GM23338 (cell line): ENCODE results near the gene CRX. TPM values are rescaled to one million over a fixed set of nuclear protein-coding genes. Genes with fewer than 3 reads are reported as not detected.

Experiments
- ATAC-seq: fragments of 200-7000 bp; cut with Tn5 transposase; 3 replicates; pipeline ENCODE4 v1.9.1; 2020
- DNase-seq: peaks from one replicate; pipeline ENCODE4 v3.0.0-alpha.2; 2015; ENCODE audit warnings: low spot score
- H2AFZ ChIP-seq: fragments of 200-600 bp; sonication (generic); 2 replicates; pipeline ENCODE4 v1.8.0; 2016; ENCODE audit warnings: antibody characterized with exemption, mild to moderate bottlenecking, moderate library complexity
- H3F3A ChIP-seq: fragments of 200-600 bp; sonication (generic); replicated peaks from 2 replicates; pipeline ENCODE4 v1.8.0; 2017; ENCODE audit warnings: antibody characterized with exemption, mixed run types, low read depth
- H3K27ac ChIP-seq: fragments of 200-600 bp; sonication (generic); 2 replicates; pipeline ENCODE4 v1.6.1; 2016; ENCODE audit warnings: low read depth
- H3K27me3 ChIP-seq: fragments of 200-600 bp; sonication (generic); 2 replicates; pipeline ENCODE4 v1.8.0; 2016; ENCODE audit warnings: mild to moderate bottlenecking, mixed run types, moderate library complexity; ENCODE audit not compliant: insufficient read depth
- H3K36me3 ChIP-seq: fragments of 200-600 bp; sonication (generic); 2 replicates; pipeline ENCODE4 v1.8.0; 2016; ENCODE audit warnings: mild to moderate bottlenecking; ENCODE audit not compliant: insufficient read depth
- H3K4me1 ChIP-seq: fragments of 200-600 bp; sonication (generic); 2 replicates; pipeline ENCODE4 v1.8.0; 2016; ENCODE audit warnings: mild to moderate bottlenecking, moderate library complexity; ENCODE audit not compliant: insufficient read depth
- H3K4me2 ChIP-seq: fragments of 200-600 bp; sonication (generic); 2 replicates; pipeline ENCODE4 v1.7.1; 2017; ENCODE audit warnings: mixed run types
- H3K4me3 ChIP-seq: fragments of 200-600 bp; sonication (generic); 2 replicates; pipeline ENCODE4 v1.6.1; 2016; ENCODE audit warnings: mixed run types
- H3K79me2 ChIP-seq: fragments of 200-600 bp; sonication (generic); replicated peaks from 2 replicates; pipeline ENCODE4 v1.8.0; 2017; ENCODE audit warnings: mild to moderate bottlenecking; ENCODE audit not compliant: insufficient read depth
- H3K9me2 ChIP-seq: fragments of 200-600 bp; sonication (generic); 2 replicates; pipeline ENCODE4 v1.8.0; 2017; ENCODE audit not compliant: insufficient read depth
- H4K20me1 ChIP-seq: fragments of 200-600 bp; sonication (generic); replicated peaks from 2 replicates; pipeline ENCODE4 v1.8.0; 2017; ENCODE audit warnings: mild to moderate bottlenecking; ENCODE audit not compliant: insufficient read depth
- H3K27ac Mint-ChIP-seq: 2 replicates; pipeline ENCODE4 v1.8.0; 2020; ENCODE audit warnings: inconsistent platforms, mild to moderate bottlenecking, moderate library complexity, mixed read lengths
- H3K27me3 Mint-ChIP-seq: 3 replicates; pipeline ENCODE4 v1.8.0; 2022; ENCODE audit warnings: low read depth, mild to moderate bottlenecking, moderate library complexity, mixed read lengths, inconsistent platforms; ENCODE audit not compliant: insufficient read depth, poor library complexity
- H3K36me3 Mint-ChIP-seq: 3 replicates; pipeline ENCODE4 v1.8.0; 2021; ENCODE audit warnings: low read depth, mild to moderate bottlenecking, inconsistent platforms, moderate library complexity, mixed read lengths
- H3K4me1 Mint-ChIP-seq: 3 replicates; pipeline ENCODE4 v1.8.0; 2020; ENCODE audit warnings: mild to moderate bottlenecking, inconsistent platforms, mixed read lengths
- H3K4me3 Mint-ChIP-seq: 3 replicates; pipeline ENCODE4 v1.8.0; 2021; ENCODE audit warnings: moderate library complexity, mild to moderate bottlenecking, inconsistent platforms, mixed read lengths
- H3K9me3 Mint-ChIP-seq: 3 replicates; pipeline ENCODE4 v1.8.0; 2020; ENCODE audit warnings: moderate library complexity, mild to moderate bottlenecking, inconsistent platforms, mixed read lengths
- CREB1 ChIP-seq: fragments of 250-450 bp; sonication (Bioruptor Pico); IDR thresholded peaks from 2 replicates; pipeline ENCODE4 v1.5.0; 2020; ENCODE audit warnings: low read depth, mild to moderate bottlenecking, moderate library complexity
- EZH2 ChIP-seq: fragments of 200-600 bp; sonication (generic); IDR thresholded peaks from one replicate; pipeline ENCODE4 v1.8.0; 2017; ENCODE audit warnings: antibody characterized with exemption, mild to moderate bottlenecking, low read depth; ENCODE audit not compliant: unreplicated experiment
- EZH2phosphoT487 ChIP-seq: fragments of 200-600 bp; sonication (generic); IDR thresholded peaks from one replicate; pipeline ENCODE4 v1.8.1; 2018; ENCODE audit warnings: antibody characterized with exemption; ENCODE audit not compliant: unreplicated experiment
- JUNB ChIP-seq: IDR thresholded peaks from one replicate; pipeline ENCODE4 v1.6.1; 2016; ENCODE audit warnings: antibody characterized with exemption; ENCODE audit not compliant: unreplicated experiment
- NANOG ChIP-seq: IDR thresholded peaks from 2 replicates; pipeline ENCODE4 v1.6.1; 2016; ENCODE audit warnings: antibody characterized with exemption, borderline replicate concordance
- POLR2AphosphoS5 ChIP-seq: IDR thresholded peaks from 2 replicates; pipeline ENCODE4 v1.6.1; 2016; ENCODE audit warnings: antibody characterized with exemption, low read depth
- STAT1 ChIP-seq: IDR thresholded peaks from one replicate; pipeline ENCODE4 v1.6.1; 2016; ENCODE audit warnings: antibody characterized with exemption; ENCODE audit not compliant: unreplicated experiment
- ZNF114 ChIP-seq: fragments of 250-450 bp; sonication (Bioruptor Pico); IDR thresholded peaks from 2 replicates; pipeline ENCODE4 v1.5.0; 2020; ENCODE audit warnings: mild to moderate bottlenecking, moderate library complexity
- ZNF331 ChIP-seq: fragments of 250-450 bp; sonication (Bioruptor Pico); IDR thresholded peaks from 2 replicates; pipeline ENCODE4 v1.5.0; 2020; ENCODE audit warnings: low read depth, mild to moderate bottlenecking, moderate library complexity
- polyA plus RNA-seq: library from polyadenylated mRNA; unstranded; fragments of >200 nt; fragmentation: Nextera tagmentation; extraction: Ambion mirVana; gene quantifications from 2 replicates; pipeline ENCODE4 v1.2.1, GENCODE V29; 2016
- total RNA-seq: library from RNA; depleted of rRNA; stranded (reverse); fragments of >200 nt; shearing (Covaris generic); gene quantifications from 2 replicates; pipeline ENCODE4 v1.2.3, GENCODE V29; 2014
- TF ChIP-seq, protein P1 (sequence below): IDR thresholded peaks from one replicate; pipeline ENCODE4 v1.6.1; 2018; ENCODE audit warnings: antibody characterized with exemption; ENCODE audit not compliant: unreplicated experiment
- TF ChIP-seq, protein P2 (sequence below): fragments of 250-450 bp; sonication (Bioruptor Pico); IDR thresholded peaks from 2 replicates; pipeline ENCODE4 v1.5.0; 2020; ENCODE audit warnings: mild to moderate bottlenecking, moderate library complexity
- TF ChIP-seq, protein P3 (sequence below): IDR thresholded peaks from 2 replicates; pipeline ENCODE4 v1.6.1; 2016; ENCODE audit warnings: antibody characterized with exemption
- TF ChIP-seq, protein P4 (sequence below), 2 experiments: fragments of 200-600 bp in 1 of 2; sonication (generic) in 1 of 2; conservative IDR thresholded peaks; 2 replicates each; pipeline versions ENCODE4 v1.5.1 to v1.6.1; 2016 to 2017; ENCODE audit warnings: antibody characterized with exemption in 2 of 2, low read depth in 2 of 2, mild to moderate bottlenecking in 2 of 2, moderate library complexity in 1 of 2

CRX gene
- total and polyA plus RNA-seq, 2 experiments from 2014 or later: 0.15 TPM; not detected in 1

DNA sequence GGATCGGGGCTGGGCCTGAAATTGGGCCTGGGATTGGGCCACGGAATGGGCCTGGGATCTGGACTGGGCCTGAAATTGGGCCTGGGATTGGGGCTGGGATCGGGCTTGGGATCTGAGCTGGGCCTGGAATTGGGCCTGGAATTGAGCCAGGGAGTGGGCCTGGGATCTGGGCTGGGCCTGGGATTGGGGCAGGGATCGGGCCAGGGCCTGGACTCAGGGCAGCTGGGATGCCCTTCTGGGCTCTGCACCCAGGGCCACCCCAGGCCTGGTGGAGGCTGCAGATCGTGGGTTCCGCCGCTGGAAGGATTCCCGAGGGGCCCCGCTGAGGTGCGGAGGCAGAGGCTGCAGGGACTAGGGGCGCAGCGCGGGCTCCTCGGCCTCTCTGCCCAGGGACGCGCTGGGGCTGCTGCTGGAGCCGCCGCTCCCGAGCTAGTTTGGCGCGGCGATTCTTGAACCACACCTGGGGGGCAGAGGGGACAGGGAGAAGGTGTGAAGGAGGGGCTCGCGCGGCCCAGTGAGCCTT, 19.2 kb upstream of the CRX start:
- Histone ChIP-seq H2AFZ (peak overlapping the region; percentile 96), H3K79me2 (no peaks in the 10 kb centered on the region), H3K4me1 (no peaks in the 10 kb centered on the region), H3K27me3 (no peaks in the 10 kb centered on the region), H3K36me3 (no peaks in the 10 kb centered on the region), H3K27ac (no peak overlapping the region), H3K4me2 (no peak overlapping the region), H4K20me1 (no peaks in the 10 kb centered on the region), H3K4me3 (no peak overlapping the region), H3K9me2 (no peaks in the 10 kb centered on the region), H3F3A (no peaks in the 10 kb centered on the region)
- TF ChIP-seq, protein P1, sequence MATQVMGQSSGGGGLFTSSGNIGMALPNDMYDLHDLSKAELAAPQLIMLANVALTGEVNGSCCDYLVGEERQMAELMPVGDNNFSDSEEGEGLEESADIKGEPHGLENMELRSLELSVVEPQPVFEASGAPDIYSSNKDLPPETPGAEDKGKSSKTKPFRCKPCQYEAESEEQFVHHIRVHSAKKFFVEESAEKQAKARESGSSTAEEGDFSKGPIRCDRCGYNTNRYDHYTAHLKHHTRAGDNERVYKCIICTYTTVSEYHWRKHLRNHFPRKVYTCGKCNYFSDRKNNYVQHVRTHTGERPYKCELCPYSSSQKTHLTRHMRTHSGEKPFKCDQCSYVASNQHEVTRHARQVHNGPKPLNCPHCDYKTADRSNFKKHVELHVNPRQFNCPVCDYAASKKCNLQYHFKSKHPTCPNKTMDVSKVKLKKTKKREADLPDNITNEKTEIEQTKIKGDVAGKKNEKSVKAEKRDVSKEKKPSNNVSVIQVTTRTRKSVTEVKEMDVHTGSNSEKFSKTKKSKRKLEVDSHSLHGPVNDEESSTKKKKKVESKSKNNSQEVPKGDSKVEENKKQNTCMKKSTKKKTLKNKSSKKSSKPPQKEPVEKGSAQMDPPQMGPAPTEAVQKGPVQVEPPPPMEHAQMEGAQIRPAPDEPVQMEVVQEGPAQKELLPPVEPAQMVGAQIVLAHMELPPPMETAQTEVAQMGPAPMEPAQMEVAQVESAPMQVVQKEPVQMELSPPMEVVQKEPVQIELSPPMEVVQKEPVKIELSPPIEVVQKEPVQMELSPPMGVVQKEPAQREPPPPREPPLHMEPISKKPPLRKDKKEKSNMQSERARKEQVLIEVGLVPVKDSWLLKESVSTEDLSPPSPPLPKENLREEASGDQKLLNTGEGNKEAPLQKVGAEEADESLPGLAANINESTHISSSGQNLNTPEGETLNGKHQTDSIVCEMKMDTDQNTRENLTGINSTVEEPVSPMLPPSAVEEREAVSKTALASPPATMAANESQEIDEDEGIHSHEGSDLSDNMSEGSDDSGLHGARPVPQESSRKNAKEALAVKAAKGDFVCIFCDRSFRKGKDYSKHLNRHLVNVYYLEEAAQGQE: no peak
- TF ChIP-seq, protein P2, sequence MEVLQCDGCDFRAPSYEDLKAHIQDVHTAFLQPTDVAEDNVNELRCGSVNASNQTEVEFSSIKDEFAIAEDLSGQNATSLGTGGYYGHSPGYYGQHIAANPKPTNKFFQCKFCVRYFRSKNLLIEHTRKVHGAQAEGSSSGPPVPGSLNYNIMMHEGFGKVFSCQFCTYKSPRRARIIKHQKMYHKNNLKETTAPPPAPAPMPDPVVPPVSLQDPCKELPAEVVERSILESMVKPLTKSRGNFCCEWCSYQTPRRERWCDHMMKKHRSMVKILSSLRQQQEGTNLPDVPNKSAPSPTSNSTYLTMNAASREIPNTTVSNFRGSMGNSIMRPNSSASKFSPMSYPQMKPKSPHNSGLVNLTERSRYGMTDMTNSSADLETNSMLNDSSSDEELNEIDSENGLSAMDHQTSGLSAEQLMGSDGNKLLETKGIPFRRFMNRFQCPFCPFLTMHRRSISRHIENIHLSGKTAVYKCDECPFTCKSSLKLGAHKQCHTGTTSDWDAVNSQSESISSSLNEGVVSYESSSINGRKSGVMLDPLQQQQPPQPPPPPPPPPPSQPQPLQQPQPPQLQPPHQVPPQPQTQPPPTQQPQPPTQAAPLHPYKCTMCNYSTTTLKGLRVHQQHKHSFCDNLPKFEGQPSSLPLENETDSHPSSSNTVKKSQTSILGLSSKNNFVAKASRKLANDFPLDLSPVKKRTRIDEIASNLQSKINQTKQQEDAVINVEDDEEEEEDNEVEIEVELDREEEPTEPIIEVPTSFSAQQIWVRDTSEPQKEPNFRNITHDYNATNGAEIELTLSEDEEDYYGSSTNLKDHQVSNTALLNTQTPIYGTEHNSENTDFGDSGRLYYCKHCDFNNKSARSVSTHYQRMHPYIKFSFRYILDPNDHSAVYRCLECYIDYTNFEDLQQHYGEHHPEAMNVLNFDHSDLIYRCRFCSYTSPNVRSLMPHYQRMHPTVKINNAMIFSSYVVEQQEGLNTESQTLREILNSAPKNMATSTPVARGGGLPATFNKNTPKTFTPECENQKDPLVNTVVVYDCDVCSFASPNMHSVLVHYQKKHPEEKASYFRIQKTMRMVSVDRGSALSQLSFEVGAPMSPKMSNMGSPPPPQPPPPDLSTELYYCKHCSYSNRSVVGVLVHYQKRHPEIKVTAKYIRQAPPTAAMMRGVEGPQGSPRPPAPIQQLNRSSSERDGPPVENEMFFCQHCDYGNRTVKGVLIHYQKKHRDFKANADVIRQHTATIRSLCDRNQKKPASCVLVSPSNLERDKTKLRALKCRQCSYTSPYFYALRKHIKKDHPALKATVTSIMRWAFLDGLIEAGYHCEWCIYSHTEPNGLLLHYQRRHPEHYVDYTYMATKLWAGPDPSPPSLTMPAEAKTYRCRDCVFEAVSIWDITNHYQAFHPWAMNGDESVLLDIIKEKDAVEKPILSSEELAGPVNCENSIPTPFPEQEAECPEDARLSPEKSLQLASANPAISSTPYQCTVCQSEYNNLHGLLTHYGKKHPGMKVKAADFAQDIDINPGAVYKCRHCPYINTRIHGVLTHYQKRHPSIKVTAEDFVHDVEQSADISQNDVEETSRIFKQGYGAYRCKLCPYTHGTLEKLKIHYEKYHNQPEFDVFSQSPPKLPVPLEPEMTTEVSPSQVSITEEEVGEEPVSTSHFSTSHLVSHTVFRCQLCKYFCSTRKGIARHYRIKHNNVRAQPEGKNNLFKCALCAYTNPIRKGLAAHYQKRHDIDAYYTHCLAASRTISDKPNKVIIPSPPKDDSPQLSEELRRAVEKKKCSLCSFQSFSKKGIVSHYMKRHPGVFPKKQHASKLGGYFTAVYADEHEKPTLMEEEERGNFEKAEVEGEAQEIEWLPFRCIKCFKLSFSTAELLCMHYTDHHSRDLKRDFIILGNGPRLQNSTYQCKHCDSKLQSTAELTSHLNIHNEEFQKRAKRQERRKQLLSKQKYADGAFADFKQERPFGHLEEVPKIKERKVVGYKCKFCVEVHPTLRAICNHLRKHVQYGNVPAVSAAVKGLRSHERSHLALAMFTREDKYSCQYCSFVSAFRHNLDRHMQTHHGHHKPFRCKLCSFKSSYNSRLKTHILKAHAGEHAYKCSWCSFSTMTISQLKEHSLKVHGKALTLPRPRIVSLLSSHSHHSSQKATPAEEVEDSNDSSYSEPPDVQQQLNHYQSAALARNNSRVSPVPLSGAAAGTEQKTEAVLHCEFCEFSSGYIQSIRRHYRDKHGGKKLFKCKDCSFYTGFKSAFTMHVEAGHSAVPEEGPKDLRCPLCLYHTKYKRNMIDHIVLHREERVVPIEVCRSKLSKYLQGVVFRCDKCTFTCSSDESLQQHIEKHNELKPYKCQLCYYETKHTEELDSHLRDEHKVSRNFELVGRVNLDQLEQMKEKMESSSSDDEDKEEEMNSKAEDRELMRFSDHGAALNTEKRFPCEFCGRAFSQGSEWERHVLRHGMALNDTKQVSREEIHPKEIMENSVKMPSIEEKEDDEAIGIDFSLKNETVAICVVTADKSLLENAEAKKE (CRISPR knock-in tag): no peak
- TF ChIP-seq, protein P3, sequence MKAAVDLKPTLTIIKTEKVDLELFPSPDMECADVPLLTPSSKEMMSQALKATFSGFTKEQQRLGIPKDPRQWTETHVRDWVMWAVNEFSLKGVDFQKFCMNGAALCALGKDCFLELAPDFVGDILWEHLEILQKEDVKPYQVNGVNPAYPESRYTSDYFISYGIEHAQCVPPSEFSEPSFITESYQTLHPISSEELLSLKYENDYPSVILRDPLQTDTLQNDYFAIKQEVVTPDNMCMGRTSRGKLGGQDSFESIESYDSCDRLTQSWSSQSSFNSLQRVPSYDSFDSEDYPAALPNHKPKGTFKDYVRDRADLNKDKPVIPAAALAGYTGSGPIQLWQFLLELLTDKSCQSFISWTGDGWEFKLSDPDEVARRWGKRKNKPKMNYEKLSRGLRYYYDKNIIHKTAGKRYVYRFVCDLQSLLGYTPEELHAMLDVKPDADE: no peak
- TF ChIP-seq, protein P4, sequence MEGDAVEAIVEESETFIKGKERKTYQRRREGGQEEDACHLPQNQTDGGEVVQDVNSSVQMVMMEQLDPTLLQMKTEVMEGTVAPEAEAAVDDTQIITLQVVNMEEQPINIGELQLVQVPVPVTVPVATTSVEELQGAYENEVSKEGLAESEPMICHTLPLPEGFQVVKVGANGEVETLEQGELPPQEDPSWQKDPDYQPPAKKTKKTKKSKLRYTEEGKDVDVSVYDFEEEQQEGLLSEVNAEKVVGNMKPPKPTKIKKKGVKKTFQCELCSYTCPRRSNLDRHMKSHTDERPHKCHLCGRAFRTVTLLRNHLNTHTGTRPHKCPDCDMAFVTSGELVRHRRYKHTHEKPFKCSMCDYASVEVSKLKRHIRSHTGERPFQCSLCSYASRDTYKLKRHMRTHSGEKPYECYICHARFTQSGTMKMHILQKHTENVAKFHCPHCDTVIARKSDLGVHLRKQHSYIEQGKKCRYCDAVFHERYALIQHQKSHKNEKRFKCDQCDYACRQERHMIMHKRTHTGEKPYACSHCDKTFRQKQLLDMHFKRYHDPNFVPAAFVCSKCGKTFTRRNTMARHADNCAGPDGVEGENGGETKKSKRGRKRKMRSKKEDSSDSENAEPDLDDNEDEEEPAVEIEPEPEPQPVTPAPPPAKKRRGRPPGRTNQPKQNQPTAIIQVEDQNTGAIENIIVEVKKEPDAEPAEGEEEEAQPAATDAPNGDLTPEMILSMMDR (conservative IDR thresholded peaks at IDR 0.05; ENCODE audit: low read depth in 2 of 2): no peak
- TF ChIP-seq NANOG: no peak
- TF ChIP-seq ZNF114 (CRISPR knock-in tag): no peak
- TF ChIP-seq POLR2AphosphoS5: no peak
- no peak for TF ChIP-seq STAT1
- no peak for TF ChIP-seq JUNB
- no peak for TF ChIP-seq EZH2phosphoT487
- TF ChIP-seq ZNF331 (CRISPR knock-in tag): no peak
- no peak for TF ChIP-seq EZH2
- TF ChIP-seq CREB1: no peak
- Mint-ChIP-seq H3K36me3 (no peaks in the 10 kb centered on the region), H3K4me3 (no peak overlapping the region), H3K4me1 (no peaks in the 10 kb centered on the region), H3K27ac (no peak overlapping the region), H3K9me3 (peaks cover 3% of the 10 kb centered on the region; the same call in 2 of the 3 replicates), H3K27me3 (peaks cover 2% of the 10 kb centered on the region)
- DNase-seq (no peak), ATAC-seq (peak; percentile 77)
